Gastroesophageal sphincter (tissue), 3 donors: Measurements from ENCODE around the gene BRIP1.

Experiments used
- POLR2A ChIP-seq, 2 donors: fragments of 450-650 bp; IDR thresholded peaks; one replicate each; pipeline ENCODE4 v1.6.1; 2017; ENCODE audit warnings: antibody characterized with exemption in 2 of 2, mild to moderate bottlenecking in 2 of 2, moderate library complexity in 1 of 2
- TF ChIP-seq, protein P1 (sequence below), 4 experiments: fragments of 200-600 bp in 2 of 4; fragments of 450-650 bp in 2 of 4; sonication (generic) in 1 of 4; IDR thresholded peaks; one replicate each; pipeline ENCODE4 v1.5.1; 2017 to 2019; ENCODE audit warnings: antibody characterized with exemption in 4 of 4, mild to moderate bottlenecking in 2 of 4, moderate library complexity in 2 of 4

DNA sequence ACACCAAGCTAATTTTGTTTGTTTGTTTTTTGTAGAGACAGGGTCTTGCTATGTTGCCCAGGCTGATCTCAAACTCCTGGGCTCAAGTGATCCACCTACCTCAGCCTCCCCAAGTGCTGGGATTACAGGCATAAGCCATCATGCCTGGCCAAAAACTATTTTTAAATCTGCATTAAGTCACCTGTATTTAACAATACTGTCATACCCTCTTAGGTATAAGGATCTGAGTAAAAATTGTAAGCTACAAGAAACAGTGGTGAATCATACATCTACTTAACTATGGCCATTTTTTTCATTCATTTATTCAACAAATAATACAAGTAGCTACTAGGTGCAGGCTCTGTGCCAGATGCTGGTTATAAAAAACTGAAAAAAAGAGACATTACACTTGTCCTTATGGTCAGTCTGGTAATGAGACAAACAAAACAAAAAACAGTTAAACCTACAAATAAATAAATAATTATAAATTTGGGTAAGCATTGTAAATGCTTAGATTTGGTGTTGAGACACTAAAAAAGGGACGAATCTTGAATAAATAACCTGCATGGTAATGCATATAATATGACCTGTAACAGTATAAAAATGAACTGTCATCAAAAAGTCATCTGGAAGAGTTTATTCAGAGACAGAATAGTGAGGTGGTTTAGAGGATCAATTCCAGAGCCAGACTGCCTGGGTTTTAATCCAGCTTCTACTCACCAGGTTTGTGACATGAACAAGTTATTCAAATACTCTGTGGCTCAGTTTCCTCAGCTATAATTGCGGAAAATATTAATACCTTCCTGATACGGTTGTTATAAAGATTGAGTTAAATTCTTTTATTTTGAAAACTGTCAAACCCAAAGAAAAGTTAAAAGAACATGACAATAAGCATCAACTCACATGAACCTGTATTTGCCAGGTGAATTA lies 26.8 kb downstream of the BRIP1 start:
- TF ChIP-seq POLR2A (IDR thresholded peaks at IDR 0.05), result no peak
- TF ChIP-seq, protein P1, sequence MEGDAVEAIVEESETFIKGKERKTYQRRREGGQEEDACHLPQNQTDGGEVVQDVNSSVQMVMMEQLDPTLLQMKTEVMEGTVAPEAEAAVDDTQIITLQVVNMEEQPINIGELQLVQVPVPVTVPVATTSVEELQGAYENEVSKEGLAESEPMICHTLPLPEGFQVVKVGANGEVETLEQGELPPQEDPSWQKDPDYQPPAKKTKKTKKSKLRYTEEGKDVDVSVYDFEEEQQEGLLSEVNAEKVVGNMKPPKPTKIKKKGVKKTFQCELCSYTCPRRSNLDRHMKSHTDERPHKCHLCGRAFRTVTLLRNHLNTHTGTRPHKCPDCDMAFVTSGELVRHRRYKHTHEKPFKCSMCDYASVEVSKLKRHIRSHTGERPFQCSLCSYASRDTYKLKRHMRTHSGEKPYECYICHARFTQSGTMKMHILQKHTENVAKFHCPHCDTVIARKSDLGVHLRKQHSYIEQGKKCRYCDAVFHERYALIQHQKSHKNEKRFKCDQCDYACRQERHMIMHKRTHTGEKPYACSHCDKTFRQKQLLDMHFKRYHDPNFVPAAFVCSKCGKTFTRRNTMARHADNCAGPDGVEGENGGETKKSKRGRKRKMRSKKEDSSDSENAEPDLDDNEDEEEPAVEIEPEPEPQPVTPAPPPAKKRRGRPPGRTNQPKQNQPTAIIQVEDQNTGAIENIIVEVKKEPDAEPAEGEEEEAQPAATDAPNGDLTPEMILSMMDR (IDR thresholded peaks at IDR 0.05), result no peak
